Hepatocyte (in vitro differentiated cells): ENCODE results near the gene TEDC1. TPM values are rescaled to one million over a fixed set of nuclear protein-coding genes. Genes with fewer than 3 reads are reported as not detected.
A peak's percentile ranks its signal among the peaks of the same experiment; 100 is the strongest.

Experiments used
- DNase-seq: peaks from one replicate; pipeline ENCODE4 v3.0.0-alpha.2; 2016; ENCODE audit warnings: low spot score
- H2AFZ ChIP-seq: fragments of 200-600 bp; sonication (generic); 2 replicates; pipeline ENCODE4 v1.6.0; 2016; ENCODE audit warnings: antibody characterized with exemption, mild to moderate bottlenecking
- H3K27ac ChIP-seq: fragments of 200-600 bp; sonication (generic); 2 replicates; pipeline ENCODE4 v1.5.1; 2016; ENCODE audit warnings: mild to moderate bottlenecking
- H3K27me3 ChIP-seq: fragments of 200-600 bp; sonication (generic); 2 replicates; pipeline ENCODE4 v1.6.1; 2016
- H3K36me3 ChIP-seq: fragments of 200-600 bp; sonication (generic); replicated peaks from 2 replicates; pipeline ENCODE4 v1.5.1; 2016; ENCODE audit warnings: low read depth; ENCODE audit not compliant: insufficient read depth
- H3K4me1 ChIP-seq: fragments of 200-600 bp; sonication (generic); 2 replicates; pipeline ENCODE4 v1.5.1; 2016; ENCODE audit warnings: mild to moderate bottlenecking, moderate library complexity; ENCODE audit not compliant: insufficient read depth
- H3K4me2 ChIP-seq: fragments of 200-600 bp; sonication (generic); 2 replicates; pipeline ENCODE4 v1.6.0; 2016
- H3K4me3 ChIP-seq: fragments of 200-600 bp; sonication (generic); 2 replicates; pipeline ENCODE4 v1.5.1; 2016; ENCODE audit warnings: mild to moderate bottlenecking
- H3K79me2 ChIP-seq: fragments of 200-600 bp; sonication (generic); 2 replicates; pipeline ENCODE4 v1.6.0; 2017; ENCODE audit warnings: mild to moderate bottlenecking
- H3K9me2 ChIP-seq: fragments of 200-600 bp; sonication (generic); replicated peaks from 2 replicates; pipeline ENCODE4 v1.6.0; 2017; ENCODE audit warnings: mild to moderate bottlenecking; ENCODE audit not compliant: insufficient read depth
- H3K9me3 ChIP-seq: fragments of 200-600 bp; sonication (generic); 2 replicates; pipeline ENCODE4 v1.5.1; 2016; ENCODE audit warnings: low read depth, mild to moderate bottlenecking
- H4K20me1 ChIP-seq: fragments of 200-600 bp; sonication (generic); 2 replicates; pipeline ENCODE4 v1.6.0; 2016; ENCODE audit warnings: mild to moderate bottlenecking; ENCODE audit not compliant: insufficient read depth, poor library complexity, severe bottlenecking
- EZH2 ChIP-seq: fragments of 200-600 bp; sonication (generic); IDR thresholded peaks from 2 replicates; pipeline ENCODE4 v1.6.1; 2016; ENCODE audit warnings: antibody characterized with exemption, mild to moderate bottlenecking, borderline replicate concordance
- EZH2phosphoT487 ChIP-seq: fragments of 200-600 bp; sonication (generic); IDR thresholded peaks from one replicate; pipeline ENCODE4 v1.6.1; 2018; ENCODE audit warnings: antibody characterized with exemption, mild to moderate bottlenecking, low read depth, moderate library complexity; ENCODE audit not compliant: unreplicated experiment, severe bottlenecking
- WGBS: methylation state at CpG from one replicate; pipeline ENCODE4 v1.1.6; 2016; ENCODE audit warnings: low lambda C conversion rate; ENCODE audit errors: missing lambda C conversion rate; 5-methylcytosine and 5-hydroxymethylcytosine counted together
- polyA plus RNA-seq: library from polyadenylated mRNA; unstranded; fragments of >200 nt; fragmentation: Nextera tagmentation; extraction: Ambion mirVana; gene quantifications from 2 replicates; pipeline ENCODE4 v1.2.1, GENCODE V29; 2016
- total RNA-seq: library from RNA; depleted of rRNA; stranded (reverse); fragments of >200 nt; gene quantifications from 2 replicates; pipeline ENCODE4 v1.2.3, GENCODE V29; 2014
- TF ChIP-seq, protein P1 (sequence below): fragments of 200-600 bp; sonication (generic); IDR thresholded peaks from 2 replicates; pipeline ENCODE4 v1.5.1; 2016; ENCODE audit warnings: antibody characterized with exemption, mild to moderate bottlenecking; ENCODE audit not compliant: poor library complexity

TEDC1 gene
- total and polyA plus RNA-seq, 2 experiments from 2014 or later: 3.9 to 4.9 TPM

DNA sequence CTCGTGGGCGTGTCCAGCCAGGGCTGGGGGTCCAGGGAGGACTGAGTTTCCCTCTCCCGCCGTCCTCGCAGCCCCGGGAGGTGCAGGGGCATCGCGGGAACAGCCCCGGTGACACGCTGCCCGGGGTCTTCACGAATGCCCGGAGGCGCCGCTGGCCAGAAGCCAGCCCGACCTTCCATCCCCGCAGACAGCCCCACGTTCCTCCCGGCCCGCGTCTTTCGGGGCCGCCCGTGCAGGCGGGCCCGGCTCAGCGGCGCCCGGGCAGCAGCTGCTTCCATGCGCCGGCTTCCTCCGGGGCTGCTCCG lies 827 bp upstream of the TEDC1 start:
- Histone ChIP-seq H3K4me1 (peaks cover 10% of the 10 kb centered on the region), H3K9me3 (no peaks in the 10 kb centered on the region), H3K79me2 (no peaks in the 10 kb centered on the region), H3K9me2 (no peaks in the 10 kb centered on the region), H4K20me1 (no peaks in the 10 kb centered on the region), H2AFZ (peak overlapping the region; percentile 69), H3K36me3 (no peaks in the 10 kb centered on the region), H3K4me2 (peak overlapping the region; percentile 100), H3K27me3 (peaks cover 18% of the 10 kb centered on the region), H3K4me3 (peak overlapping the region; percentile 37), H3K27ac (peak overlapping the region; percentile 84)
- DNase-seq: no peak
- TF ChIP-seq, protein P1, sequence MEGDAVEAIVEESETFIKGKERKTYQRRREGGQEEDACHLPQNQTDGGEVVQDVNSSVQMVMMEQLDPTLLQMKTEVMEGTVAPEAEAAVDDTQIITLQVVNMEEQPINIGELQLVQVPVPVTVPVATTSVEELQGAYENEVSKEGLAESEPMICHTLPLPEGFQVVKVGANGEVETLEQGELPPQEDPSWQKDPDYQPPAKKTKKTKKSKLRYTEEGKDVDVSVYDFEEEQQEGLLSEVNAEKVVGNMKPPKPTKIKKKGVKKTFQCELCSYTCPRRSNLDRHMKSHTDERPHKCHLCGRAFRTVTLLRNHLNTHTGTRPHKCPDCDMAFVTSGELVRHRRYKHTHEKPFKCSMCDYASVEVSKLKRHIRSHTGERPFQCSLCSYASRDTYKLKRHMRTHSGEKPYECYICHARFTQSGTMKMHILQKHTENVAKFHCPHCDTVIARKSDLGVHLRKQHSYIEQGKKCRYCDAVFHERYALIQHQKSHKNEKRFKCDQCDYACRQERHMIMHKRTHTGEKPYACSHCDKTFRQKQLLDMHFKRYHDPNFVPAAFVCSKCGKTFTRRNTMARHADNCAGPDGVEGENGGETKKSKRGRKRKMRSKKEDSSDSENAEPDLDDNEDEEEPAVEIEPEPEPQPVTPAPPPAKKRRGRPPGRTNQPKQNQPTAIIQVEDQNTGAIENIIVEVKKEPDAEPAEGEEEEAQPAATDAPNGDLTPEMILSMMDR: no peak
- TF ChIP-seq EZH2: no peak
- no peak for TF ChIP-seq EZH2phosphoT487
- WGBS: 2% methylated on average over 10 of the region's 33 CpGs

DNA sequence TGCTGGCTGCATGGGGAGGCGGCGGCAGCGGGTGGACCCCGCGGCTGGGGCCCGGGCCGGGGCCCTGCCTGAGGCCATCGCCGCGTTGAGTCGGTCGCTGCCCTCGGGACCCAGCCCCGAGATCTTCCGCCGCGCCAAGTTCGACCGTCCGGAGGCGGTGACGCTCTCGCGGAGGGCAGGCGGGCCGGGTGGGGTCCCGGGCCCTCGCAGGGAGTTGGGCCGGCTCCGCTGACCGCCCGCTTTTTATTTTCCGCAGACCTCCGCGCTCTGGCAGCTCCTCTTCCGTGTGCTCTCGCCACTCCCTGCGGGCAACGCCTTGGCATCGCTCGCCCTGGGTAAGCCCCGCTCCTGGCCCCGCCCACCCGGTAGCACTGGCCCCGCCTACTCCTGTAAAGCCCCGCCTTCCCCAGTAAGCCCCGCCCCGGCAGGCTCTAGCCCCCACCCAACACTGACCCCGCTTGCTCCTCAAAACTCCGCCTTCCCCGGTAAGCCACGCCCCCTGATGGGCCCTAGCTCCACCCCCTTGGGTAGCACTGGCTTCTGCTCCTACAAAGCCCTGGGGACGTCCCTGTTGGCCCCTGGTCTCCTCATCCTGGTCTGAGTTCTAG lies 424 bp downstream of the TEDC1 start:
- H3K4me1 ChIP-seq: peaks cover 10% of the 10 kb centered on the region

DNA sequence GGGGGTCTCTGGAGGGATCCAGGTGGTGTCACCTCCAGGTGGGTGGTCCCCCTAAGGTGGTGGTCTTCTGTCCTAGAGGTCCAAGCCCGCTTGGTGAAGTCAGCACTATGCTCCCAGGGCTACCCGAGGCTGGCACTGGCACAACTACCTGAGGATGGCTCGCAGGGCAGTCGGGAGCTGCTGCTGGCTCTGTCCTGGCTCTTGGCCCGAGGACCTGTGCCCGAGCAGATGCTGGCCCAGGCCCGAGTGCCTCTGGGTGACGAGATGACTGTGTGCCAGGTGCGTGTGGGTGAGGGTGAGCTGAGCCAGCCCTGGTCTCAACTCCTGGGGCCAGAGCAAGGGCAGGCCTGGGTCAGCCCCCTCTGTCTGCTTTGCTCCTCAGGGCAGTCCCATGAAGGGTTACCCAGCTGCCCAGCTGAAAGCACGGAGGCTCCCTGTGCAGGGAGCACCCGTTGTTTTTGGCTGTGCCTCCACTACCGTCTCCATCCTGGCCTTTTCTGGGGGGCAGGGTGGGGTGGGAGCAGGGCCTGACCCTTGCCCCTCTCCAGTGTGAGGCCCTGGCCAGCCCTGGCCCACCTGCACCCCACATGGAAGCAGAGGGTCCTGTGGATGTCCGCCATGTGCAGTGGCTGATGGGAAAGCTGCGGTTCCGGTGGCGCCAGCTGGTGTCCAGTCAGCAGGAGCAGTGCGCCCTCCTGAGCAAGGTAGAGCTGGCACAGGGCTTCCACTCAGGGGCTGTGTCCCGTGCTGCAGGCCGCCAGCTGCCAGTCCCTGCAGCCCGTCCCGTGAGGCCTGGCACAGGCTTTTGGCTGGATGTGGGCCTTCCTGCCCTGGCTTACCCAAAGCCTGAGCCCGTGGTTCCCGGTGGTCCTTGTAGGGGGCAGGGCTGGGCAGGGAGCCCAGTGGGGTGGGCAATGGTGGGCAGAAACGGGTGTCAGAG lies 1.3 kb downstream of the TEDC1 start:
- TF ChIP-seq, protein P1: no peak
- Histone ChIP-seq H3K4me2 (no peak overlapping the region), H3K4me3 (no peak overlapping the region), H3K27me3 (no peaks in the 10 kb centered on the region), H3K36me3 (no peaks in the 10 kb centered on the region), H2AFZ (no peak overlapping the region), H4K20me1 (no peaks in the 10 kb centered on the region), H3K27ac (no peak overlapping the region), H3K4me1 (peaks cover 10% of the 10 kb centered on the region), H3K9me3 (no peaks in the 10 kb centered on the region), H3K9me2 (no peaks in the 10 kb centered on the region), H3K79me2 (no peaks in the 10 kb centered on the region)
- peak; percentile 5 for DNase-seq
- WGBS: 97% methylated on average over 20 of the region's 24 CpGs

More for the DNA sequence above, 424 bp downstream of the TEDC1 start:
- Histone ChIP-seq H2AFZ (no peak overlapping the region), H3K27ac (no peak overlapping the region), H3K79me2 (no peaks in the 10 kb centered on the region), H3K4me3 (no peak overlapping the region), H3K9me2 (no peaks in the 10 kb centered on the region), H3K9me3 (no peaks in the 10 kb centered on the region), H3K4me2 (peak overlapping the region; percentile 79), H4K20me1 (no peaks in the 10 kb centered on the region), H3K36me3 (no peaks in the 10 kb centered on the region), H3K27me3 (peaks cover 5% of the 10 kb centered on the region)
- peak; percentile 65 for DNase-seq
- 51% methylated on average over 12 of the region's 53 CpGs for WGBS
- TF ChIP-seq EZH2phosphoT487: no peak
